HEK293T (cell line): ENCODE measurements around the gene ELK1.

Experiments used
- ARNT ChIP-seq: fragments of 450-650 bp; IDR thresholded peaks from 2 replicates; pipeline ENCODE4 v1.6.1; 2017; ENCODE audit warnings: mild to moderate bottlenecking
- BHLHE40 ChIP-seq: fragments of 450-650 bp; IDR thresholded peaks from 2 replicates; pipeline ENCODE4 v1.6.1; 2016; ENCODE audit warnings: mild to moderate bottlenecking, moderate library complexity, borderline replicate concordance
- FOXA1 ChIP-seq: fragments of 450-650 bp; IDR thresholded peaks from 2 replicates; pipeline ENCODE4 v1.6.1; 2016; ENCODE audit warnings: mild to moderate bottlenecking
- FOXK2 ChIP-seq: fragments of 450-650 bp; IDR thresholded peaks from 2 replicates; pipeline ENCODE4 v1.6.1; 2016; ENCODE audit warnings: mild to moderate bottlenecking
- FOXM1 ChIP-seq: fragments of 450-650 bp; IDR thresholded peaks from 2 replicates; pipeline ENCODE4 v1.6.1; 2017; ENCODE audit warnings: mild to moderate bottlenecking, borderline replicate concordance
- HDGF ChIP-seq: fragments of 450-650 bp; IDR thresholded peaks from 2 replicates; pipeline ENCODE4 v1.6.1; 2017; ENCODE audit warnings: antibody characterized with exemption, borderline replicate concordance
- LEF1 ChIP-seq: fragments of 450-650 bp; IDR thresholded peaks from 2 replicates; pipeline ENCODE4 v1.6.1; 2017; ENCODE audit warnings: mild to moderate bottlenecking, borderline replicate concordance
- NFRKB ChIP-seq: fragments of 450-650 bp; IDR thresholded peaks from 2 replicates; pipeline ENCODE4 v1.6.1; 2016; ENCODE audit warnings: mild to moderate bottlenecking, moderate library complexity
- SP1 ChIP-seq: fragments of 450-650 bp; IDR thresholded peaks from 2 replicates; pipeline ENCODE4 v1.6.1; 2017
- SUZ12 ChIP-seq: fragments of 450-650 bp; IDR thresholded peaks from 2 replicates; pipeline ENCODE4 v1.6.1; 2016; ENCODE audit warnings: mild to moderate bottlenecking
- TARDBP ChIP-seq: fragments of 450-650 bp; IDR thresholded peaks from 2 replicates; pipeline ENCODE4 v1.6.1; 2016
- ZNF384 ChIP-seq: fragments of 450-650 bp; IDR thresholded peaks from 2 replicates; pipeline ENCODE4 v1.6.1; 2016

DNA sequence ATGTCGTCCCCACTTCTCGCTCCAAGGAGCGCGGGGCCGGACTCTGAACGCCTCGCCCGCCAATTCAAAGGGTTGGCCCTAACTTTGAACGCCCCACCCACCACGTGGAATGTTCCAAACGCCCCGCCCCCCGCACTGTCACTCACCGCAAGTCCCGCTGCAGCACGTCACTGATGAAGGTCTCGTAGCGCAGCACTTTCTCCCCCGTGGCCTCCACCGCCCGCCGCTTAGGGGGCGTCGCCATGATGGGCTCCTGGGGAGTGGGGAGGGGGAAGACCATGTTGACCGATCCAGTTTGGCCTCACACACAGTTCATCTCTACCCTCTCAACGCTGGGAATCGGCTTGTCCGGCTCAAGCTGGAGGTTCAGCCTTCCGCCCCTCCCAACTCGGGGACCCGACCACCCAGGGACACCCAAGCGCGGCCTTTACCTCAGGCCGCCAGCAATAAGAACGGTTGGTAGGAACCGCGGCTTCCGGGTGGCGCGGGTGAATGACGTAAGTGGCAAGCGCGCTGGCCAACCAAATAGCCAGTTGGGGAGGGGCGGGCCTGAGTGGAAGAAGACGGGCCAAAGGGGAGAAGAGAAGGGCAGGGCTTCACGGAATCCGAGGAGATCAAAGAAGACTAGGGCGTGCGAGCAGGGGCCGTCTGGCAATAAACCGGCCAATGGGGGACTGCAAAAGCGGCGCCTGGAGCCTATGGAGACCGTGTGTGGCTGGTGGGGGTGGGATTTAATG is 8.5 kb upstream of the ELK1 start, which contains the start of gene UXT:
- no peak for TF ChIP-seq SP1
- TF ChIP-seq FOXK2: peak; percentile 40; the same call in 1 of the 2 replicates
- no peak for TF ChIP-seq FOXM1
- no peak for TF ChIP-seq BHLHE40
- TF ChIP-seq NFRKB: peak; percentile 48; the same call in 1 of the 2 replicates
- TF ChIP-seq HDGF: no peak
- TF ChIP-seq ARNT: no peak
- TF ChIP-seq LEF1: peak; percentile 69; the same call in 1 of the 2 replicates
- TF ChIP-seq FOXA1: no peak
- no peak for TF ChIP-seq SUZ12
- no peak for TF ChIP-seq ZNF384
- no peak for TF ChIP-seq TARDBP
